Glutamatergic neuron (in vitro differentiated cells): ENCODE data around the gene C10orf71. TPM values are rescaled to one million over a fixed set of nuclear protein-coding genes. Genes with fewer than 3 reads are reported as not detected.

Source experiments
- DNase-seq: peaks from one replicate; pipeline ENCODE4 v3.0.0; 2022
- H3K27ac Mint-ChIP-seq: one replicate; pipeline ENCODE4 v1.8.0; 2020; ENCODE audit warnings: mild to moderate bottlenecking, mixed read lengths, inconsistent platforms; ENCODE audit not compliant: unreplicated experiment
- H3K27me3 Mint-ChIP-seq: one replicate; pipeline ENCODE4 v1.8.0; 2020; ENCODE audit warnings: mild to moderate bottlenecking, moderate library complexity, mixed read lengths, inconsistent platforms; ENCODE audit not compliant: unreplicated experiment
- H3K36me3 Mint-ChIP-seq: one replicate; pipeline ENCODE4 v1.8.0; 2020; ENCODE audit warnings: mild to moderate bottlenecking, mixed read lengths, inconsistent platforms; ENCODE audit not compliant: unreplicated experiment
- H3K4me1 Mint-ChIP-seq: one replicate; pipeline ENCODE4 v1.8.0; 2020; ENCODE audit warnings: mild to moderate bottlenecking, low read depth, mixed read lengths, inconsistent platforms; ENCODE audit not compliant: unreplicated experiment
- H3K4me3 Mint-ChIP-seq: one replicate; pipeline ENCODE4 v1.8.0; 2020; ENCODE audit warnings: mild to moderate bottlenecking, mixed read lengths, inconsistent platforms; ENCODE audit not compliant: unreplicated experiment
- H3K9me3 Mint-ChIP-seq: one replicate; pipeline ENCODE4 v1.8.0; 2020; ENCODE audit warnings: mild to moderate bottlenecking, moderate library complexity, mixed read lengths, inconsistent platforms; ENCODE audit not compliant: unreplicated experiment
- total RNA-seq: library from RNA; stranded (reverse); fragmentation: NEBNext Ultra II Directional; extraction: Animal tissue kit (Norgen Biotek cat#: 25700); gene quantifications from one replicate; pipeline ENCODE4 v1.2.1, GENCODE V29; 2021; ENCODE audit not compliant: unreplicated experiment
- TF ChIP-seq, protein P1 (sequence below): fragments of 200-600 bp; sonication (generic); IDR thresholded peaks from one replicate; pipeline ENCODE4 v1.5.0; 2021; ENCODE audit not compliant: partially characterized antibody, unreplicated experiment

Gene C10orf71
- total RNA-seq, 1 donor from 2014 or later: 0.12 TPM

- DNase-seq: no peak
- Mint-ChIP-seq H3K4me3 (no peak overlapping the region), H3K4me1 (peaks cover 11% of the 10 kb centered on the region), H3K36me3 (peaks cover 29% of the 10 kb centered on the region), H3K27ac (no peak overlapping the region), H3K27me3 (peaks cover 2% of the 10 kb centered on the region), H3K9me3 (peaks cover 10% of the 10 kb centered on the region)
- TF ChIP-seq, protein P1, sequence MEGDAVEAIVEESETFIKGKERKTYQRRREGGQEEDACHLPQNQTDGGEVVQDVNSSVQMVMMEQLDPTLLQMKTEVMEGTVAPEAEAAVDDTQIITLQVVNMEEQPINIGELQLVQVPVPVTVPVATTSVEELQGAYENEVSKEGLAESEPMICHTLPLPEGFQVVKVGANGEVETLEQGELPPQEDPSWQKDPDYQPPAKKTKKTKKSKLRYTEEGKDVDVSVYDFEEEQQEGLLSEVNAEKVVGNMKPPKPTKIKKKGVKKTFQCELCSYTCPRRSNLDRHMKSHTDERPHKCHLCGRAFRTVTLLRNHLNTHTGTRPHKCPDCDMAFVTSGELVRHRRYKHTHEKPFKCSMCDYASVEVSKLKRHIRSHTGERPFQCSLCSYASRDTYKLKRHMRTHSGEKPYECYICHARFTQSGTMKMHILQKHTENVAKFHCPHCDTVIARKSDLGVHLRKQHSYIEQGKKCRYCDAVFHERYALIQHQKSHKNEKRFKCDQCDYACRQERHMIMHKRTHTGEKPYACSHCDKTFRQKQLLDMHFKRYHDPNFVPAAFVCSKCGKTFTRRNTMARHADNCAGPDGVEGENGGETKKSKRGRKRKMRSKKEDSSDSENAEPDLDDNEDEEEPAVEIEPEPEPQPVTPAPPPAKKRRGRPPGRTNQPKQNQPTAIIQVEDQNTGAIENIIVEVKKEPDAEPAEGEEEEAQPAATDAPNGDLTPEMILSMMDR: no peak
Observed at GRCh38 chr10:49269523-49269922, 29.4 kb upstream of the C10orf71 start.

DNA sequence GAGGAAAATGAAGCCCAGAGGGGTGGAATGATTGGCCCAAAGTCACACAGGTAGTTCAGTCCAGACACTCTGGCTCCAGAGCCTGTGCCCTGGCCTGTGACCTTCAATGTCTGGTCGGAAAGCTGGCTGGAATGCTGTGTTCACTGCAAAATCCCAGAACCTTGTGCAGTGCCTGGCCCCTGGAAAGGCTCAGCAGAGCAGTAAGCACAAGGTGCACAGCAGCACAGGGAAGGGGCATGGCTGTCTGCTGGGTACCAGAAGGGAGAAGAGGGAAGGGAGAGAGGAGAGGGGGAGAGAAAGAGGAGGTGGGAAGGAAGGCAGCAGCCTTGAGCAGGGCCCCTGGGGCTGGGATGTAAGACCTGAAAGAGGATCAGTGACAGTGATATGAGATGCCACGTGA lies 28.4 kb upstream of the C10orf71 start:
- peaks cover 11% of the 10 kb centered on the region for H3K4me1 Mint-ChIP-seq
- peaks cover 2% of the 10 kb centered on the region for H3K27me3 Mint-ChIP-seq
- TF ChIP-seq, protein P1: no peak
- peaks cover 10% of the 10 kb centered on the region for H3K9me3 Mint-ChIP-seq
- H3K4me3 Mint-ChIP-seq: no peak overlapping the region
- H3K27ac Mint-ChIP-seq: no peak overlapping the region
- DNase-seq: no peak
- peaks cover 20% of the 10 kb centered on the region for H3K36me3 Mint-ChIP-seq

DNA sequence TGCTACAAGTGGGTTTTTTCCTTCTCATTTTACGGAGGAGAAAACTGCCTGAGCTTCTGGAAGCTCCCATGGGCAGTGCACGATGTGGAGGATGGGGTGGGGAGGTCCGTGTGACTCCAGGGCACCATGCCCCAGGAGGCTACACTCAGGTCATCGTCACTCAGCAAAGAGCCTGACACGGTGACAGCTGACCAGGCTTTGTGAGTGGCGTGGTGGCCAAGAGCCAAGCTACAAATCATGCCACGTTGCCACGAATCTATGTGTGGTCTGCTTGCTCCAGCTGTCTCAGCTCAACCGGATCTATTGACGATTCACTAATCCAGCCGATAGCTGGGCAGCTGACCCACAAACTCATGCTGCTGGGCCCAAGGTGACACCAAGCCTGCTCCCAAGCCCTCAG lies 27.6 kb upstream of the C10orf71 start:
- TF ChIP-seq, protein P1: no peak
- Mint-ChIP-seq H3K4me3 (no peak overlapping the region), H3K27ac (no peak overlapping the region), H3K9me3 (peaks cover 10% of the 10 kb centered on the region), H3K27me3 (peaks cover 2% of the 10 kb centered on the region), H3K36me3 (peaks cover 12% of the 10 kb centered on the region), H3K4me1 (peaks cover 11% of the 10 kb centered on the region)
- DNase-seq: no peak

DNA sequence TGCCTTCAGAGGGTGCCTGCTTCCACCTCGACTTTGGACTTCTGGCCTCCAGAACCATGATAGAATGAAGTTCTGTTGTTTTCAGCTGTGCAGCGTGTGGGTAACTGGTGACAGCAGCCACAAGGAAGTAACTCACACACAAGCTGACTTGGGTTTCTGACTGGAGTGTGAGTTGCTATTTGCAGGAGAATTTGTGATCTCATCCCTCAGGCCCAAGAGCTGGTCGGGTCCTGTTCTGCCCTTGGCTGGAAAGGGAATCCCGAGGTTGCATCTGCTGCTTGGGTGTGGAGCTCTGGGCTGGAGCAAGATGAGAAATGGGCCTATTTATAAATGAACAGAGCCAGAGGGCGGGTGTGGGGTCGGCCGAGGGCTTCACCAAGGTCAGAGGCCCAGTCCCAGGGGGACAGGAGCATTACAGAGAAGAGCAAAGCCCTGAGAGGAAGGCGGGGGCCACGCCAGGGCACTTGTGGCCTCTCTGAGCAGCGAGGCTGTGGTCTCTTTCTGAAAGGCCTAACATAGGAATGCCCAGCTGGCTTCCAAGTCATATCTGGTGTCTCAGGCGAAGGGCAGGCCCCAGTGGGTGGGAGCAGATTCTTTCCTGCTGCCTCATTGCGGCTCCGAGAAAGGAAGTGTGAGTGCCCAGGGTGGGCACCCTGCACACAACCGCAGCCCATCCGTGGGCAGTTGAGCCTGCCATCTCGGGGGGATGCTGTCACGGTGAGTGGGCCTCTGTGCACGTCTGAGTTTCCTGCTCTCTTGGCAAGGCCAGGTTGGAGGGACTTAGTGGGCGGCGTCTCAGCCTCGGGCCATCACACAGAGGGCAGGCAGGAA lies 26.5 kb upstream of the C10orf71 start:
- Mint-ChIP-seq H3K36me3 (peaks cover 6% of the 10 kb centered on the region), H3K4me1 (peaks cover 11% of the 10 kb centered on the region), H3K9me3 (peaks cover 6% of the 10 kb centered on the region), H3K27ac (no peak overlapping the region), H3K4me3 (peak overlapping the region; percentile 3), H3K27me3 (peaks cover 4% of the 10 kb centered on the region)
- DNase-seq: no peak
- TF ChIP-seq, protein P1: no peak

- Mint-ChIP-seq H3K4me1 (peaks cover 11% of the 10 kb centered on the region), H3K27me3 (peaks cover 4% of the 10 kb centered on the region), H3K4me3 (no peak overlapping the region), H3K27ac (no peak overlapping the region), H3K9me3 (peaks cover 1% of the 10 kb centered on the region), H3K36me3 (peaks cover 5% of the 10 kb centered on the region)
- no peak for DNase-seq
- TF ChIP-seq, protein P1: no peak
Observed at GRCh38 chr10:49273082-49273465, 25.9 kb upstream of the C10orf71 start.
